GM12891 (cell line): ENCODE measurements around the gene CRTC1. TPM values are rescaled to one million over a fixed set of nuclear protein-coding genes. Genes with fewer than 3 reads are reported as not detected.

Experiments used
- DNase-seq: peaks from one replicate; pipeline ENCODE4 v3.0.0; 2011; ENCODE audit warnings: low spot score; ENCODE audit not compliant: insufficient read length
- FAIRE-seq: peaks from 2 replicates; lab custom pipeline; 2011; peaks lifted over from hg19 to GRCh38; lab: Jason Lieb, UNC
- PAX5 ChIP-seq: IDR thresholded peaks from 2 replicates; pipeline ENCODE4 v1.6.1; 2011; ENCODE audit warnings: low read length, moderate library complexity, mild to moderate bottlenecking; ENCODE audit not compliant: insufficient read depth, severe bottlenecking
- POLR2A ChIP-seq: IDR thresholded peaks from 2 replicates; pipeline ENCODE4 v1.6.1; 2011; ENCODE audit warnings: low read depth, low read length, control low read depth
- POLR2AphosphoS5 ChIP-seq: IDR thresholded peaks from 2 replicates; pipeline ENCODE4 v1.6.1; 2011; ENCODE audit warnings: low read depth, low read length, control low read depth
- POU2F2 ChIP-seq: IDR thresholded peaks from 2 replicates; pipeline ENCODE4 v1.6.1; 2011; ENCODE audit warnings: low read depth, mild to moderate bottlenecking, control low read depth, low read length, moderate library complexity
- SPI1 ChIP-seq: IDR thresholded peaks from 2 replicates; pipeline ENCODE4 v1.6.1; 2011; ENCODE audit warnings: low read depth, low read length, control low read depth
- TAF1 ChIP-seq: IDR thresholded peaks from 2 replicates; pipeline ENCODE4 v1.6.1; 2011; ENCODE audit warnings: low read depth, low read length, control low read depth
- polyA plus RNA-seq: library from polyadenylated mRNA; unstranded; fragments of >200 nt; gene quantifications from one replicate; pipeline ENCODE4 v1.2.1, GENCODE V29; 2012; ENCODE audit warnings: low read depth, missing spikeins, inconsistent platforms; ENCODE audit not compliant: missing spikeins

Gene CRTC1
- 2.4 TPM for polyA plus RNA-seq

GRCh38 chr19:18683109-18683957 is at the start of gene CRTC1:
TSS of gene CRTC1 (plus strand) at chr19:18683680. CDS start at chr19:18683703, 23 bp downstream.
- FAIRE-seq, result peak; percentile 99
- peak; percentile 98 for DNase-seq
- TF ChIP-seq POLR2AphosphoS5, result peak; percentile 79
- peak; percentile 69; the same call in 1 of the 2 replicates for TF ChIP-seq POLR2A
- TF ChIP-seq PAX5, result no peak
- peak; percentile 59 for TF ChIP-seq TAF1
- no peak for TF ChIP-seq POU2F2

DNA sequence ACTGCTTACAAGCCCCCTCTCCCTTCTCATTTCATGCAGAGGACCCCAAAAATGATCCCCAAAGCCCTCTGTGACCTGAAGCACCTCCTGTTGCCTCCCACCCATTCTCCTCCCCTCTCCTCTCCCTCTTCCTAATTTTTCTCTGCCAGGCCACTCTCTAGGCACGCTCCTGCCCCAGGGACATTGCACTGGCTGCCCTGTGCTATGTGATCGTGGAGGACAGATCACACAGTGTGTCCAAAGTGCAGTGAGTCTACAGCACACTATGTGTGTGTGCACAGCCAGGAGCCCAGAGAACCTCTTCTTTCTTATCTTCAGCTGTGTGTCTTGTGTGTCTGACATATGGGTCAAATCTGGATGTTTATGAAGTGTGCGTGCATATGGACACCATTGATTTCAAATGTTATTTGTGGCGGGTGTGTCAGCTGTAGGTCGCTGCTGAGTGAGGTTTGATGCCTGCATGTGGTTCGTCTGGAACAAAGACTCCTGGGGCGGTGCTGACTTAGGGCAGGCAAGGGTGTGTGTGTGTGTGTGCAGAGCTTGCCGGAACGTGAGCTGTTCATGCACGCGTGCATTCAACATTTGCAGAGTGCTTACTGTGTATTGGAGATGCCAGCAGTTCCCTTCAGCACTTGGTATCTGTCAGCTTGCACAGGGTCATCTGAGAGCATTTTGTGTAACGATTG is 48.7 kb upstream of the CRTC1 start:
- FAIRE-seq, result no peak
- DNase-seq, result no peak
- TF ChIP-seq TAF1, result no peak
- TF ChIP-seq POU2F2, result no peak
- no peak for TF ChIP-seq PAX5
- no peak for TF ChIP-seq POLR2A
- no peak for TF ChIP-seq POLR2AphosphoS5
- no peak for TF ChIP-seq SPI1

GRCh38 chr19:18635831-18636182 is 47.7 kb upstream of the CRTC1 start:
- DNase-seq, result no peak
- FAIRE-seq, result no peak
- TF ChIP-seq POLR2A, result no peak
- no peak for TF ChIP-seq TAF1
- no peak for TF ChIP-seq POU2F2
- TF ChIP-seq SPI1, result no peak
- TF ChIP-seq PAX5, result no peak
- no peak for TF ChIP-seq POLR2AphosphoS5

- no peak for TF ChIP-seq POLR2A
- no peak for TF ChIP-seq SPI1
- TF ChIP-seq PAX5, result no peak
- no peak for TF ChIP-seq TAF1
- no peak for TF ChIP-seq POLR2AphosphoS5
- TF ChIP-seq POU2F2, result no peak
- DNase-seq, result peak; percentile 96
- FAIRE-seq, result peak; percentile 97
These were observed 47.1 kb upstream of the CRTC1 start for GRCh38 chr19:18636183-18636968.

GRCh38 chr19:18636969-18637629 is 46.4 kb upstream of the CRTC1 start, which contains the start of gene KLHL26:
TSS of gene KLHL26 (plus strand) at chr19:18637028. CDS start at chr19:18637055, 27 bp downstream.
- no peak for TF ChIP-seq SPI1
- TF ChIP-seq TAF1, result peak; percentile 53; the same call in 1 of the 2 replicates
- DNase-seq, result no peak
- FAIRE-seq, result no peak

DNA sequence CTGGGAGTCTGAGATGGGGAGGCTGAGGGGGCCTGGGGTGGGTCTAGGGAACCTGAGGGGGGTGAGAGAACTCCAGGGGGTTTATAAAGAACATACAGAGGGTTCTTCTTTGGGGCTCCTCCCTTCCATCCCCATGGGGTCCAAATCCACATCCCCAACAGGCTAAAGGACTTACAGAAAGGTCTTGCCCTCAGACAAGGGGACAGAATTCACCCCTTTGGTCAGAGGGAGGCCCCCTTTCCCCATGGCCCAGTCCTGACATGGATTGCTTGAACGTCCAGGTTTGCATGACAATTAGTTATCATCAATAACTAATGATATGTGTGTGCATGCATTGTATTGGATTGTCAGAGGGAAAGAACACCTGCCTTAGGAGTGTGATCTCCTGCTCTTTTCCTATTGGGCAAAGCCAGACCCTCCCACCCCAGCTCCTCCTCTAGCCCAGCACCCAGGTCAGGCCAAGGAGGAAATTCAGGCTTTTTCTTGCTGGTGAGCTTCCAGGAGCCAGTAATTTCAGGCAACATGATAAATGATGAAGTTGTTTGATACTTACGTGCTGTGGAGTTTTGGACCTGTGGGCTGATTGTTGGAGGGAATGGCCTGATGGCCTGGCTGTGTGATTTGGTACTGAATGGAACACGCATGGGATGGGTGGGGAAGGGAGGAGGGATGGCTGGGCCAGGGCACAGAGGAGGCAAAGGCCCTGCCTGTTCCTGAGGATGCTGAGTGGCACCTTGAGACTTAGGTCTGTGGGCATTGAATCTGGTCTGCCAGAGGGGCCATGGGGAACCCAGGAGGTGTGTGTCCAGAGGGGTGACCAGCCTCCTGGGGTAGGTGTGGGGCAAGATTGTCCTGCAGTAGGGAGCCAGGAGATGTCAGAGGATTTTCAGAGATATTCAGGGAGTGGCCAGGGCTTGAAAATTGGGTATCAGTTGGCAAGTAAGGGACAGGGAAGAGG is 45.5 kb upstream of the CRTC1 start:
- no peak for DNase-seq
- TF ChIP-seq POU2F2 (no peak), PAX5 (no peak), SPI1 (no peak), TAF1 (no peak), POLR2AphosphoS5 (no peak)
- peak; percentile 74 for FAIRE-seq

GRCh38 chr19:18639706-18640243 is 43.7 kb upstream of the CRTC1 start:
- FAIRE-seq, result no peak
- DNase-seq, result no peak
- TF ChIP-seq POLR2AphosphoS5 (no peak), POU2F2 (no peak), SPI1 (no peak), PAX5 (no peak), TAF1 (no peak), POLR2A (no peak)
